ENCODE results near the gene RAD51B.
"Not testable (repeated sequence)": the region's sequence is repeated elsewhere in the genome, so short reads cannot be mapped to it uniquely, and the experiment has no call there.

The RAD51B gene

DNA sequence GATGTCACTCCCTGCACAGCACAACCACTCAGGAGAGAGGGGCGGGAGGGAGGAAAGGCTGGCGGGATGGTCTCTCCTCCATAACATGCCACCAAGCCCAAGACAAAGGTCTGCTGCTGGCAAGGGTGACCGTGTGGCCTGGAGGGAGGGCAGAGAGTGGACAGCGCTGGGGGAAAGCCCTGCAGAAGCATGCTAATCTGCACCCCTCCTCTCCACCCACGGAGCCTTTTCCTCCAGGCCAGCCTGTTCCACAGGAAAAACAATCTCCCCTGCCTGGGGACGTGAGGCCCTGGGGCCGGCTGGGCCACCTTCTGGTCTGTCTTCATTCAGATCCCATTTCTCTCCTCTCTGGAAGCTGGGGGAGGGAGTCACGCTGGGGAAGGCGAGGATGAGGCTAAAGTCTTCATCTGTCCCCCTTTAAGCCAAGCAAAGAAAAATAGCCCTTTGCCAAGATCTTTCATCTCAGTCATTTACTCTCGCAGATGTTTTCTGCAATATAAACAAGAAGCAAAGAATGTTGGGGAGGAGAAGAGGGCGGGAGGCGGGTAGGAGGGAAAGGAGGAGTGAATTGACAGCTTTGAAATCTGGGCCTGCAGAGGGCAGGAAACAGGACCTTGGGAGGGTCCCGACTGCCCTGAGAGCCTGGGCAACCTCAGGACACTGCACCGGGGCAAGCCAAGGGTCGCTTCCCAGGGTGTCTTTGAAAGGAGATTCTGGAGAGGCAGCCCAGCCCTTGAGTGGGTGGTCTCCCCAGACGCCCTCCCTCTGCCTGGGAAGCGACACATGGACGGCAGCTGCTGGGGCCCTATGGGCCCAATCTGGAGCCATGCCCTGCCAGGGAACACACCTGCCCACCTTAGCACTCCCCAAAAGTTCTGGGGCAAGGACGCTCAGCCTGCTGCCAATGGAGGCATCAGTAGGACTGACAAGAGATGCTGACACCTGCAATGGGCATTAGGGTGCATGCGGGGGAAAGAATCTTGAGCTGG, 839.7 kb downstream of the RAD51B start:
- peaks cover 6% of the 10 kb centered on the region for H3K4me1 ChIP-seq
- H3K27me3 ChIP-seq (ENCODE audit: control insufficient read depth, insufficient read depth, low read length), result no peaks in the 10 kb centered on the region
- H3K36me3 ChIP-seq (ENCODE audit: control insufficient read depth, insufficient read depth, low read length), result no peaks in the 10 kb centered on the region
- no peak overlapping the region for H2AFZ ChIP-seq
- no peak for TF ChIP-seq CTCF (IDR thresholded peaks at IDR 0.05)
- no peak overlapping the region for H3K9ac ChIP-seq
- H3K9me3 ChIP-seq (ENCODE audit: control insufficient read depth, low read length), result no peaks in the 10 kb centered on the region
- no peak overlapping the region for H3K4me3 ChIP-seq (ENCODE audit: low read depth, low read length)
- no peak overlapping the region for H3K27ac ChIP-seq
- no peak overlapping the region for H3K4me2 ChIP-seq (ENCODE audit: low read length)
- H3K79me2 ChIP-seq, result no peaks in the 10 kb centered on the region

GRCh38 chr14:68660495-68660894, 840.9 kb downstream of the RAD51B start:
- H3K27me3 ChIP-seq (ENCODE audit: control insufficient read depth, insufficient read depth, low read length), result no peaks in the 10 kb centered on the region
- no peak overlapping the region for H3K27ac ChIP-seq
- H3K4me1 ChIP-seq, result peaks cover 18% of the 10 kb centered on the region
- no peak for TF ChIP-seq CTCF (IDR thresholded peaks at IDR 0.05)
- no peak overlapping the region for H3K4me2 ChIP-seq (ENCODE audit: low read length)
- no peak overlapping the region for H3K9ac ChIP-seq
- no peak overlapping the region for H3K4me3 ChIP-seq (ENCODE audit: low read depth, low read length)
- H2AFZ ChIP-seq, result no peak overlapping the region
- no peaks in the 10 kb centered on the region for H3K36me3 ChIP-seq (ENCODE audit: control insufficient read depth, insufficient read depth, low read length)
- H3K79me2 ChIP-seq, result no peaks in the 10 kb centered on the region
- no peaks in the 10 kb centered on the region for H3K9me3 ChIP-seq (ENCODE audit: control insufficient read depth, low read length)

DNA sequence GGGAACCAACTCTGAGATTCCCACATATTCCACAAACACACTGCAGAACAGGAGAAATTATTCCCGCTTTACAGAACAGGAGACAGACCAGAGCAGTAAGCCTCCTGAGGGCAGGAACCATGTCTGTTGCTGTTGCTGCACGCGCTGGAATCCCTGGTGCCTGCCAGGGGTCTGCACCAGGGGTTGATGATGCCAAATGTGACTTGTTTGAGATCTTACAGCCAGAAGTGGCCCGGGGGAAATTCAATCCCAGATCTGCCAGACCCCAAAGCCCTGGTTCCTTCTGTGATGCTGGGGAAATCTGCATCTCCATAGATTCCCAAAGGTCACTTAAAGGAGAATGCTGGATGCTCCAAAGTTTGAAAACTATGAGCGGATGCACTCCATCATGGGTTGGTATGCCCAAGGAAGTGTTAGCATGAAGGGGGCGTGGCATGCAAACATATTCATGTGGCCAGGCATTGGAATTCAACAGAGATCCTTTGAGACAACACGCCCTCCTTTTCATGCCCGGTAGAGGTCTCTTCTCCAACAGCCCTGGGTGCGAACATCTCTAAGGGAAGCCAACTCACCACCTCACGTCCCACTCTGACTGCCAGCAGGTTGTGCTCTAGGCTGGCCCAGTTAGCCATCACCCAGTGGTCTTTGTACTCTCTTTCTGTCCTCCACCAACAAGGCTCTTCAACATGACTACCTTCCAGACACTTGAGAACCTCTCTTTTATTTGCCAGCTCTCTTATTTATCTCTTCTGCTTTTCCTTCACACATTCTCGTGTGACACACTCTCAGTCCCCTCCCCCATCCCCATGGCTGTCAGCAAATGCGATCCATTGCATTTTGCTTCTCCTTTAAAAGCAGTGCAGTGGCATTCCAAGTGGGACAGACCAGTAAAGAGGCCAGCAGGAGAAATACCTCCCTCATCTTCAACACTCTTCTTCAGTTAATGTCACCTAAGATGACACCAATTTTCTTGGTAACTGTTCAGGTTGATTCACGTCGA, 841.9 kb downstream of the RAD51B start:
- Histone ChIP-seq H2AFZ (no peak overlapping the region), H3K36me3 (ENCODE audit: control insufficient read depth, insufficient read depth, low read length) (no peaks in the 10 kb centered on the region), H3K27me3 (ENCODE audit: control insufficient read depth, insufficient read depth, low read length) (no peaks in the 10 kb centered on the region), H3K4me3 (ENCODE audit: low read depth, low read length) (no peak overlapping the region), H3K4me1 (peaks cover 24% of the 10 kb centered on the region), H3K9me3 (ENCODE audit: control insufficient read depth, low read length) (no peaks in the 10 kb centered on the region), H3K4me2 (ENCODE audit: low read length) (no peak overlapping the region), H3K79me2 (no peaks in the 10 kb centered on the region), H3K27ac (no peak overlapping the region), H3K9ac (no peak overlapping the region)
- no peak for TF ChIP-seq CTCF (IDR thresholded peaks at IDR 0.05)

- H2AFZ ChIP-seq, result no peak overlapping the region
- TF ChIP-seq CTCF (IDR thresholded peaks at IDR 0.05), result no peak
- H3K36me3 ChIP-seq (ENCODE audit: control insufficient read depth, insufficient read depth, low read length), result no peaks in the 10 kb centered on the region
- peaks cover 32% of the 10 kb centered on the region for H3K4me1 ChIP-seq
- no peak overlapping the region for H3K4me3 ChIP-seq (ENCODE audit: low read depth, low read length)
- H3K27ac ChIP-seq, result no peak overlapping the region
- no peak overlapping the region for H3K9ac ChIP-seq
- no peaks in the 10 kb centered on the region for H3K27me3 ChIP-seq (ENCODE audit: control insufficient read depth, insufficient read depth, low read length)
- no peak overlapping the region for H3K4me2 ChIP-seq (ENCODE audit: low read length)
- no peaks in the 10 kb centered on the region for H3K9me3 ChIP-seq (ENCODE audit: control insufficient read depth, low read length)
- no peaks in the 10 kb centered on the region for H3K79me2 ChIP-seq
Measured at GRCh38 chr14:68662392-68662791, 842.8 kb downstream of the RAD51B start.

DNA sequence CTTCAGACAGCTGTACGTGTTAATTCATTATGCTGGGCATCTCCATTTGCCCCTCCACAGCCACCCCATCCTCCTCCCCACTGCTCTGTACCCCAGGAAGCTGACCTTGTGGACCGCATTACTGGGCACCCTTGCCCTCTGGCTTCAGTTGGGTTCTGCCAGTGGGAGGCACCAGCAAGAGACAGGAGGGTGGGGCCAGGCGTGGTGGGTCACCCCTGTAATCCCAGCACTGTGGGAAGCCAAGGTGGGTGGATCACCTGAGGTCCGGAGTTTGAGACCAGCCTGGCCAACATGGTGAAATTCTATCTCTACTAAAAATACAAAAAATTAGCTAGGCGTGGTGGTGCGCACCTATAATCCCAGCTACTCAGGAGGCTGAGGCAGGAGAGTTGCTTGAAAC, 843.2 kb downstream of the RAD51B start:
- H3K9me3 ChIP-seq (ENCODE audit: control insufficient read depth, low read length); H3K9ac ChIP-seq; H3K4me2 ChIP-seq (ENCODE audit: low read length); H3K79me2 ChIP-seq; H3K27me3 ChIP-seq (ENCODE audit: control insufficient read depth, insufficient read depth, low read length); H3K36me3 ChIP-seq (ENCODE audit: control insufficient read depth, insufficient read depth, low read length); H2AFZ ChIP-seq; H3K4me3 ChIP-seq (ENCODE audit: low read depth, low read length); H3K27ac ChIP-seq: not testable (repeated sequence)
- H3K4me1 ChIP-seq, result peaks cover 37% of the 10 kb centered on the region

All from parathyroid adenoma (tissue), 2 donors.